ENCODE results near the gene ATP5F1C. TPM values are rescaled to one million over a fixed set of nuclear protein-coding genes. Genes with fewer than 3 reads are reported as not detected.

Gene ATP5F1C
- total RNA-seq, 1 experiment from 2014 or later, result 280 TPM

DNA sequence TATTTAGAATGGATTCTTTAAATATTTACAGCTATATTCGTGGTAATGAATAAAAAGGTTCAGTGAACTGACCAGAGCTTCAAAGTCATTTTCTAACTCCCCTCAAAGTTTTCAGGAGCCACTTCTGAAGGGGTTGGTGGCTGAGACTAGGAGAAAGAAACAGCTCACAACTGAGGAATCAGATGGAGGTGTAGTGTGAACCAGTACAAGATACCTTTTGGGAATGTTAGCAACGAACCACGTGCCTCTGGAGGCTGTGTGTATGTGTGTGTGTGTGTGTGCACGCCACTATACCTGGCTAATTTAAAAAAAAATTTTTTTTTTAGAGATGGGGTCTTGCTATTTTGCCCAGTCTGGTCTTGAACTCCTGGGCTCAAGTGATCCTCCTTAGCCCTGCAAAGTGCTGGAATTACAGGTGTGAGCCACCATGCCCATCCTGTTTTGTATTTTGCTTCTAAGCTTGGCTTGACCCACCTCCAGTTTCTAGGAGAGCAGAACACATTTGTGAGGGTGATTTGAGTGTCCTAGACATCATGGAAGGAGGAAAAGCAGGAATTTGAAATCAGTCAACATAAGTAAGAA, 20.8 kb downstream of the ATP5F1C start:
- Histone ChIP-seq H3K23me2 (ENCODE audit: insufficient read length, low read depth, low read length, poor library complexity, severe bottlenecking) (no peaks in the 10 kb centered on the region), H3K4me2 (ENCODE audit: insufficient read depth, insufficient read length, low read length) (no peak overlapping the region), H2BK15ac (ENCODE audit: low read depth, low read length) (no peak overlapping the region), H3K79me1 (ENCODE audit: insufficient read depth, low read depth, low read length, poor library complexity, severe bottlenecking) (no peaks in the 10 kb centered on the region), H3K79me2 (ENCODE audit: insufficient read depth, low read length) (no peaks in the 10 kb centered on the region), H3K56ac (ENCODE audit: insufficient read length, low read depth, low read length) (no peak overlapping the region), H4K8ac (replicated peaks; ENCODE audit: insufficient read length, low read depth, low read length) (no peak overlapping the region), H3K4ac (ENCODE audit: low read depth, low read length) (no peak overlapping the region), H3K27me3 (ENCODE audit: insufficient read depth, low read length) (no peaks in the 10 kb centered on the region), H3K27ac (ENCODE audit: insufficient read length, low read depth, low read length) (no peak overlapping the region), H3K18ac (ENCODE audit: insufficient read length, low read depth, low read length) (no peak overlapping the region), H4K5ac (ENCODE audit: insufficient read length, low read depth, low read length) (no peak overlapping the region), H2BK12ac (ENCODE audit: insufficient read length, low read depth, low read length) (no peak overlapping the region), H3T11ph (ENCODE audit: low read length) (no peak overlapping the region), H2AK5ac (ENCODE audit: insufficient read length, low read length) (no peak overlapping the region), H2BK120ac (ENCODE audit: low read depth, low read length, poor library complexity, severe bottlenecking) (no peak overlapping the region), H3K23ac (ENCODE audit: insufficient read length, low read depth, low read length) (no peak overlapping the region), H2AFZ (ENCODE audit: low read length) (no peak overlapping the region), H4K91ac (ENCODE audit: insufficient read length, low read depth, low read length) (no peak overlapping the region), H2BK20ac (ENCODE audit: low read depth, low read length, poor library complexity, severe bottlenecking) (no peak overlapping the region), H3K9ac (ENCODE audit: extremely low read depth, insufficient read length, low read length) (no peak overlapping the region), H3K9me3 (ENCODE audit: control insufficient read depth, low read depth, low read length) (no peaks in the 10 kb centered on the region), H3K14ac (ENCODE audit: insufficient read depth, low read length) (no peak overlapping the region), H3K4me1 (ENCODE audit: insufficient read depth, low read length) (0 out of 2 replicates have a peak, but pooled peaks cover 2% of the 10 kb centered on the region), H4K20me1 (ENCODE audit: control insufficient read depth, insufficient read depth, insufficient read length) (no peaks in the 10 kb centered on the region), H2BK5ac (ENCODE audit: insufficient read length, low read length) (no peak overlapping the region)
- Mint-ChIP-seq H3K27ac (no peak overlapping the region), H3K4me3 (no peak overlapping the region), H3K36me3 (ENCODE audit: insufficient read depth in 1 of 3, low read depth in 3 of 3) (peaks cover 15 to 34% (median 27%) of the 10 kb centered on the region in 3 experiments; a peak in 6 of 7 replicates), H3K4me1 (peaks cover 9 to 11% of the 10 kb centered on the region in 2 experiments), H3K9me3 (no peaks in the 10 kb centered on the region), H3K27me3 (ENCODE audit: low read depth) (peaks cover 1% of the 10 kb centered on the region; the same call in 1 of the 2 replicates)
- DNase-seq, result no peak
- TF ChIP-seq, protein P1, sequence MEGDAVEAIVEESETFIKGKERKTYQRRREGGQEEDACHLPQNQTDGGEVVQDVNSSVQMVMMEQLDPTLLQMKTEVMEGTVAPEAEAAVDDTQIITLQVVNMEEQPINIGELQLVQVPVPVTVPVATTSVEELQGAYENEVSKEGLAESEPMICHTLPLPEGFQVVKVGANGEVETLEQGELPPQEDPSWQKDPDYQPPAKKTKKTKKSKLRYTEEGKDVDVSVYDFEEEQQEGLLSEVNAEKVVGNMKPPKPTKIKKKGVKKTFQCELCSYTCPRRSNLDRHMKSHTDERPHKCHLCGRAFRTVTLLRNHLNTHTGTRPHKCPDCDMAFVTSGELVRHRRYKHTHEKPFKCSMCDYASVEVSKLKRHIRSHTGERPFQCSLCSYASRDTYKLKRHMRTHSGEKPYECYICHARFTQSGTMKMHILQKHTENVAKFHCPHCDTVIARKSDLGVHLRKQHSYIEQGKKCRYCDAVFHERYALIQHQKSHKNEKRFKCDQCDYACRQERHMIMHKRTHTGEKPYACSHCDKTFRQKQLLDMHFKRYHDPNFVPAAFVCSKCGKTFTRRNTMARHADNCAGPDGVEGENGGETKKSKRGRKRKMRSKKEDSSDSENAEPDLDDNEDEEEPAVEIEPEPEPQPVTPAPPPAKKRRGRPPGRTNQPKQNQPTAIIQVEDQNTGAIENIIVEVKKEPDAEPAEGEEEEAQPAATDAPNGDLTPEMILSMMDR (conservative IDR thresholded peaks at IDR 0.05), result no peak
- WGBS (ENCODE audit: extremely low coverage, insufficient read length, low lambda C conversion rate), result no CpG with 5 or more reads among the region's 4 CpGs

All from H9 (cell line).